Prostate gland (tissue), 2 donors: ENCODE measurements around the gene FAM83B.

Experiments
- CTCF ChIP-seq, 4 experiments: fragments of 200-600 bp in 2 of 4; fragments of 450-650 bp in 2 of 4; sonication (generic) in 2 of 4; IDR thresholded peaks; 1 replicate in 3 of 4; 2 replicates in 1 of 4; pipeline ENCODE4 v1.5.1; 2016 to 2019; ENCODE audit warnings: antibody characterized with exemption in 4 of 4, mild to moderate bottlenecking in 2 of 4, moderate library complexity in 2 of 4
- POLR2A ChIP-seq: fragments of 450-650 bp; IDR thresholded peaks from one replicate; pipeline ENCODE4 v1.6.1; 2016; ENCODE audit warnings: antibody characterized with exemption, mild to moderate bottlenecking
- POLR2AphosphoS5 ChIP-seq: sonication (generic); formaldehyde crosslinking; IDR thresholded peaks from one replicate; pipeline ENCODE4 v1.6.1; 2017; ENCODE audit warnings: antibody characterized with exemption

- TF ChIP-seq POLR2AphosphoS5 (no peak), CTCF (IDR thresholded peaks at IDR 0.05) (no peak), POLR2A (no peak)
These were observed 32.8 kb downstream of the FAM83B start for GRCh38 chr6:54879188-54879985.
